ENCODE results near the gene FYN. TPM values are rescaled to one million over a fixed set of nuclear protein-coding genes. Genes with fewer than 3 reads are reported as not detected.

Gene FYN
- total RNA-seq, 2 experiments from 2014 or later, result 236 to 244 TPM

GRCh38 chr6:111780393-111780792, 92.9 kb downstream of the FYN start:
- no peak for DNase-seq
- Mint-ChIP-seq H3K27ac (peak overlapping the region; percentile 50), H3K27me3 (ENCODE audit: low read depth) (no peaks in the 10 kb centered on the region), H3K4me3 (no peak overlapping the region), H3K9me3 (no peaks in the 10 kb centered on the region), H3K36me3 (ENCODE audit: low read depth) (peaks cover 33% of the 10 kb centered on the region), H3K4me1 (ENCODE audit: low read depth) (peaks cover 92% of the 10 kb centered on the region)
- CTCF ChIA-PET, result interaction anchor here (1.4 kb wide), 1 partner anchor 10 kb away, joined by 4 read pairs; no protein-coding TSS in a partner anchor
- intact Hi-C loops (cut with micrococcal nuclease), result no loop called here

- Mint-ChIP-seq H3K4me1 (ENCODE audit: low read depth) (peaks cover 92% of the 10 kb centered on the region), H3K36me3 (ENCODE audit: low read depth) (peaks cover 30% of the 10 kb centered on the region), H3K4me3 (no peak overlapping the region), H3K9me3 (no peaks in the 10 kb centered on the region), H3K27ac (peak overlapping the region; percentile 50), H3K27me3 (ENCODE audit: low read depth) (no peaks in the 10 kb centered on the region)
- no peak for DNase-seq
- CTCF ChIA-PET, result interaction anchor here (1.4 to 1.5 kb wide), 2 partner anchors 9 to 11 kb away, joined by 4 read pairs; no protein-coding TSS in a partner anchor
- intact Hi-C loops (cut with micrococcal nuclease), result no loop called here
Measured at GRCh38 chr6:111779660-111780059, 93.6 kb downstream of the FYN start.

GRCh38 chr6:111779031-111779430, 94.2 kb downstream of the FYN start:
- Mint-ChIP-seq H3K27ac (peak overlapping the region; percentile 50), H3K9me3 (no peaks in the 10 kb centered on the region), H3K4me3 (no peak overlapping the region), H3K27me3 (ENCODE audit: low read depth) (no peaks in the 10 kb centered on the region), H3K4me1 (ENCODE audit: low read depth) (peaks cover 92% of the 10 kb centered on the region), H3K36me3 (ENCODE audit: low read depth) (peaks cover 30% of the 10 kb centered on the region)
- CTCF ChIA-PET, result interaction anchor here (0.7 to 1.5 kb wide), 3 partner anchors 9 to 69 kb away, joined by 4 read pairs; no protein-coding TSS in a partner anchor
- intact Hi-C loops (cut with micrococcal nuclease), result no loop called here
- no peak for DNase-seq

- Mint-ChIP-seq H3K9me3 (no peaks in the 10 kb centered on the region), H3K27me3 (ENCODE audit: low read depth) (no peaks in the 10 kb centered on the region), H3K27ac (peak overlapping the region; percentile 79), H3K36me3 (ENCODE audit: low read depth) (peaks cover 24% of the 10 kb centered on the region), H3K4me1 (ENCODE audit: low read depth) (peaks cover 83% of the 10 kb centered on the region), H3K4me3 (no peak overlapping the region)
- CTCF ChIA-PET, result interaction anchor here (1.0 to 2.7 kb wide), 7 partner anchors 10 to 85 kb away, joined by 3 to 10 read pairs (median 5); no protein-coding TSS in a partner anchor
- no peak for DNase-seq
- intact Hi-C loops (cut with micrococcal nuclease), result no loop called here
Measured at GRCh38 chr6:111777357-111777756, 95.9 kb downstream of the FYN start.

- CTCF ChIA-PET, result interaction anchor here (1.0 to 2.7 kb wide), 6 partner anchors 9 to 267 kb away, joined by 3 to 10 read pairs (median 4); no protein-coding TSS in a partner anchor
- no peak for DNase-seq
- peak overlapping the region; percentile 72 for H3K27ac Mint-ChIP-seq
- peaks cover 88% of the 10 kb centered on the region for H3K4me1 Mint-ChIP-seq (ENCODE audit: low read depth)
- H3K27me3 Mint-ChIP-seq (ENCODE audit: low read depth), result no peaks in the 10 kb centered on the region
- no peak overlapping the region for H3K4me3 Mint-ChIP-seq
- H3K36me3 Mint-ChIP-seq (ENCODE audit: low read depth), result peaks cover 31% of the 10 kb centered on the region
- no peaks in the 10 kb centered on the region for H3K9me3 Mint-ChIP-seq
- intact Hi-C loops (cut with micrococcal nuclease), result loop anchor here (1.0 kb wide), 1 partner anchor 8 kb away; no protein-coding TSS in a partner anchor
Measured at GRCh38 chr6:111776236-111777221, 96.7 kb downstream of the FYN start.

GRCh38 chr6:111775145-111775922, 97.9 kb downstream of the FYN start:
- Mint-ChIP-seq H3K4me3 (no peak overlapping the region), H3K4me1 (ENCODE audit: low read depth) (peaks cover 87% of the 10 kb centered on the region), H3K27ac (peak overlapping the region; percentile 77), H3K27me3 (ENCODE audit: low read depth) (no peaks in the 10 kb centered on the region), H3K9me3 (peaks cover 3% of the 10 kb centered on the region), H3K36me3 (ENCODE audit: low read depth) (peaks cover 35% of the 10 kb centered on the region)
- no peak for DNase-seq
- CTCF ChIA-PET, result interaction anchor here (0.7 to 2.7 kb wide), 5 partner anchors 8 to 1007 kb away, joined by 3 to 10 read pairs (median 5); no protein-coding TSS in a partner anchor
- intact Hi-C loops (cut with micrococcal nuclease), result no loop called here

GRCh38 chr6:111774346-111774703, 98.9 kb downstream of the FYN start:
- Mint-ChIP-seq H3K4me3 (no peak overlapping the region), H3K27ac (peak overlapping the region; percentile 77), H3K9me3 (peaks cover 5% of the 10 kb centered on the region), H3K4me1 (ENCODE audit: low read depth) (peaks cover 85% of the 10 kb centered on the region), H3K36me3 (ENCODE audit: low read depth) (peaks cover 30% of the 10 kb centered on the region), H3K27me3 (ENCODE audit: low read depth) (no peaks in the 10 kb centered on the region)
- no peak for DNase-seq
- intact Hi-C loops (cut with micrococcal nuclease), result no loop called here
- CTCF ChIA-PET, result interaction anchor here (1.1 to 2.0 kb wide), 3 partner anchors 9 to 50 kb away, joined by 3 to 5 read pairs (median 5); no protein-coding TSS in a partner anchor

GRCh38 chr6:111773501-111774345, 99.5 kb downstream of the FYN start:
- Mint-ChIP-seq H3K9me3 (peaks cover 5% of the 10 kb centered on the region), H3K4me3 (no peak overlapping the region), H3K27ac (peak overlapping the region; percentile 77), H3K27me3 (ENCODE audit: low read depth) (no peaks in the 10 kb centered on the region), H3K4me1 (ENCODE audit: low read depth) (peaks cover 85% of the 10 kb centered on the region), H3K36me3 (ENCODE audit: low read depth) (peaks cover 29% of the 10 kb centered on the region)
- CTCF ChIA-PET, result interaction anchor here (1.1 to 2.0 kb wide), 3 partner anchors 10 to 51 kb away, joined by 3 to 5 read pairs (median 5); no protein-coding TSS in a partner anchor
- DNase-seq, result no peak
- intact Hi-C loops (cut with micrococcal nuclease), result no loop called here

GRCh38 chr6:111772381-111772780, 100.9 kb downstream of the FYN start:
- CTCF ChIA-PET, result interaction anchor here (1.2 kb wide), 1 partner anchor 50 kb away, joined by 3 read pairs; no protein-coding TSS in a partner anchor
- H3K27me3 Mint-ChIP-seq (ENCODE audit: low read depth), result no peaks in the 10 kb centered on the region
- H3K4me3 Mint-ChIP-seq, result no peak overlapping the region
- DNase-seq, result no peak
- intact Hi-C loops (cut with micrococcal nuclease), result no loop called here
- H3K36me3 Mint-ChIP-seq (ENCODE audit: low read depth), result peaks cover 26% of the 10 kb centered on the region
- H3K9me3 Mint-ChIP-seq, result peaks cover 5% of the 10 kb centered on the region
- peaks cover 85% of the 10 kb centered on the region for H3K4me1 Mint-ChIP-seq (ENCODE audit: low read depth)
- H3K27ac Mint-ChIP-seq, result peak overlapping the region; percentile 25

GRCh38 chr6:111771629-111772028, 101.6 kb downstream of the FYN start:
- Mint-ChIP-seq H3K36me3 (ENCODE audit: low read depth) (peaks cover 30% of the 10 kb centered on the region), H3K27ac (peak overlapping the region; percentile 25), H3K9me3 (peaks cover 5% of the 10 kb centered on the region), H3K4me3 (no peak overlapping the region), H3K4me1 (ENCODE audit: low read depth) (peaks cover 87% of the 10 kb centered on the region), H3K27me3 (ENCODE audit: low read depth) (no peaks in the 10 kb centered on the region)
- CTCF ChIA-PET, result interaction anchor here (1.2 kb wide), 1 partner anchor 49 kb away, joined by 3 read pairs; no protein-coding TSS in a partner anchor
- intact Hi-C loops (cut with micrococcal nuclease), result no loop called here
- no peak for DNase-seq

- H3K4me1 Mint-ChIP-seq (ENCODE audit: low read depth), result peaks cover 88% of the 10 kb centered on the region
- H3K27ac Mint-ChIP-seq, result peak overlapping the region; percentile 48
- no peak overlapping the region for H3K4me3 Mint-ChIP-seq
- peaks cover 30% of the 10 kb centered on the region for H3K36me3 Mint-ChIP-seq (ENCODE audit: low read depth)
- peaks cover 5% of the 10 kb centered on the region for H3K9me3 Mint-ChIP-seq
- no peak for DNase-seq
- intact Hi-C loops (cut with micrococcal nuclease), result no loop called here
- no peaks in the 10 kb centered on the region for H3K27me3 Mint-ChIP-seq (ENCODE audit: low read depth)
- CTCF ChIA-PET, result interaction anchor here (0.9 to 1.2 kb wide), 2 partner anchors 48 to 75 kb away, joined by 3 read pairs; no protein-coding TSS in a partner anchor
Measured at GRCh38 chr6:111771094-111771432, 102.2 kb downstream of the FYN start.
